ENCODE measurements around the gene AOPEP.

DNA sequence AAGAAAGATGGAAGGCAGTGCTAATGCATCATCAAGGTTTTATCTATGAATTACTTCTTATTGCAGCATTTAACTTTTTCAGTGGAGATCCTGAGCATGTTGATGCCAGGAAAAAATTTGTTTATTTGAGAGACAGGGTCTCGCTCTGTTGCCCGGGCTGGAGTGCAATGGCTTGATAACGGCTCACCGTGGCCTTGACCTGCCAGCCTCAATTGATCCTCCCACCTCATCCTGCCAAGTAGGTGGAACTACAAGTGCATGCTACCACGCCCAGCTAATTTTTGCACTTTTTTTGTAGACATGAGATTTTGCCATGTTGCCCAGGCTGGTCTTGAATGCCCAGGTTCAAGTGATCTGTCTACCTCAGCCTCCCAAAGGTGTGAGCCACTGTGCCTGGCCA, 47.2 kb downstream of the AOPEP start:
- TF ChIP-seq EP300 (IDR thresholded peaks at IDR 0.05), result no peak
- TF ChIP-seq, protein P1, sequence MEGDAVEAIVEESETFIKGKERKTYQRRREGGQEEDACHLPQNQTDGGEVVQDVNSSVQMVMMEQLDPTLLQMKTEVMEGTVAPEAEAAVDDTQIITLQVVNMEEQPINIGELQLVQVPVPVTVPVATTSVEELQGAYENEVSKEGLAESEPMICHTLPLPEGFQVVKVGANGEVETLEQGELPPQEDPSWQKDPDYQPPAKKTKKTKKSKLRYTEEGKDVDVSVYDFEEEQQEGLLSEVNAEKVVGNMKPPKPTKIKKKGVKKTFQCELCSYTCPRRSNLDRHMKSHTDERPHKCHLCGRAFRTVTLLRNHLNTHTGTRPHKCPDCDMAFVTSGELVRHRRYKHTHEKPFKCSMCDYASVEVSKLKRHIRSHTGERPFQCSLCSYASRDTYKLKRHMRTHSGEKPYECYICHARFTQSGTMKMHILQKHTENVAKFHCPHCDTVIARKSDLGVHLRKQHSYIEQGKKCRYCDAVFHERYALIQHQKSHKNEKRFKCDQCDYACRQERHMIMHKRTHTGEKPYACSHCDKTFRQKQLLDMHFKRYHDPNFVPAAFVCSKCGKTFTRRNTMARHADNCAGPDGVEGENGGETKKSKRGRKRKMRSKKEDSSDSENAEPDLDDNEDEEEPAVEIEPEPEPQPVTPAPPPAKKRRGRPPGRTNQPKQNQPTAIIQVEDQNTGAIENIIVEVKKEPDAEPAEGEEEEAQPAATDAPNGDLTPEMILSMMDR (IDR thresholded peaks at IDR 0.05), result no peak

All from suprapubic skin (tissue), 3 donors.